CD1c-positive myeloid dendritic cell (primary cell): ENCODE measurements around the gene AFF1.

Experiments used
- DNase-seq: peaks from one replicate; pipeline ENCODE4 v3.0.0-alpha.2; 2016; ENCODE audit errors: extremely low spot score

The AFF1 gene

DNA sequence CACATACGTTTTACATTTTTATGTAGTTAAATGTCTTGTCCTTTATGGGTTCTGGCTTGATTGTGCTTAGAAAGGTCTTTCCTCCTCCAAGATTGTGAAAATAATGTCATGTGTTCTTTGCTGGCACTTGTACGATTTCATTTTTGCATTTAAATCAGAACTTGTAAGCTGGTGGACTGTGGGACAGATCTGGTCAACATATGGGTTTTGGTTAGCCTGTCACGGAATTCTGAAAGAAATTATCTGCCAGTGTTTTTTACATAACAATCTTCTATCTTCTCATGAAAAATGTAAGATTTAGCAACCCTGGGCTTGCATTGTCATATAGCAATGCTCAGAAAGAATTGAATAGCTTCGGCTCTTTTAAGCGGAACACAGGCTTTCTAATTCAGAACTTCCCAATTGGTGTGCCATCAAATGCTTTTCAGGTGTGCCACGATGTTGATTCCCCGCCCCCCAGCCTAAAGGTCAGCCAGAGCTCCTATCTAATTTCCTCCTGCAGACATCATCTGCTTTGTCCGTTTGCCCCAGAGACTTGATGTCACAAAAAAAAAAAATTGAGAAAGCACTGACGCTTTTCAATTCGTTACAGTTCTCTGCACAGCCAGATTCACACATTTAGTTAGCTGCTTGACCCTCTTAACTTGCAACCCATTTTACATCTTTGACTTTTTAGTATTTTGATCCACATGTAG, 16.2 kb downstream of the AFF1 start:
- no peak for DNase-seq

DNA sequence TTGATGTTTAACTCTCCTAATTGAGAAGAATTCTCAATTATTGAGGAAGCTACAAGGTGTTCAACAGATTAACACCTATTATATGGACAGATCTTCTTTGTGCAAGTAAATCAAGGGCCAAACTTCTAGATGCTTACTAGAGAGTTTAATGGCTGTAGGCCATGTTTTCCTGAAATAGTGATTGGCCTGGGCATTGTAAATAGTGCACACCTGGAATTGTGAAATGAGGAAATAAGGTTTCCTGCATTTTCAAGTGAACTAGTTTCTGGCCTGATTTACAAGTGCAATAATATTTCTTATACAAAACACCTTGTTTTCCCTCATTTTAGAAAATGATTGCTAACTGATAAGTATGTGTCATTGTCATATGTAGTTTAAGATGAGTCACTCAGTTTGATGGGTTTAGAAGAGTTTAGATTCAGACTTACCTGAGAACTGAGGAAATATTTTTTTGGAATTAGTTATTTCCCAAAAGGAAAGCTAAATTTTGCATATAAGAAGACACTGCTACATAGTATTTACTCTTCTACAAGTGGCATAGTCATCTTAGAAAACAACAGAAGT, 21.2 kb downstream of the AFF1 start:
- DNase-seq: no peak

DNA sequence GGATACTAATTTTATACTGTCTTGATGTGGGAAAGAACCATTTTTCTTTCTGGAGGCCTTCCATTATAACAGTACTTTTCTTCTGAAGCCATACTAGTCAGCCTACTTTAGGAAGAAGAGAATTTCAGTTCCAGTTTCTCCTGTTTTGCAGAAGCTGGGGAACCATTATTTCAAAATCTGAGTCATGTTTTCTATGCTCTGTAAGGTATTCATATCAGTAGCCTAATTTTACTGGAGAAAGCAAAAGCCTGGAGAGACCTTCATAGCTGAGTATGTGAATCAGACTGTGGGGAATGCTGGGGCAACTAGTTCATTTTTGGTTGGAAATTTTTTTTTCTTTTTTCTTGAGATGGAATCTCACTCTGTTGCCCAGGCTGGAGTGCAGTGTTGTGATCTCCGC, 22.4 kb downstream of the AFF1 start:
- DNase-seq: peak; percentile 91

DNA sequence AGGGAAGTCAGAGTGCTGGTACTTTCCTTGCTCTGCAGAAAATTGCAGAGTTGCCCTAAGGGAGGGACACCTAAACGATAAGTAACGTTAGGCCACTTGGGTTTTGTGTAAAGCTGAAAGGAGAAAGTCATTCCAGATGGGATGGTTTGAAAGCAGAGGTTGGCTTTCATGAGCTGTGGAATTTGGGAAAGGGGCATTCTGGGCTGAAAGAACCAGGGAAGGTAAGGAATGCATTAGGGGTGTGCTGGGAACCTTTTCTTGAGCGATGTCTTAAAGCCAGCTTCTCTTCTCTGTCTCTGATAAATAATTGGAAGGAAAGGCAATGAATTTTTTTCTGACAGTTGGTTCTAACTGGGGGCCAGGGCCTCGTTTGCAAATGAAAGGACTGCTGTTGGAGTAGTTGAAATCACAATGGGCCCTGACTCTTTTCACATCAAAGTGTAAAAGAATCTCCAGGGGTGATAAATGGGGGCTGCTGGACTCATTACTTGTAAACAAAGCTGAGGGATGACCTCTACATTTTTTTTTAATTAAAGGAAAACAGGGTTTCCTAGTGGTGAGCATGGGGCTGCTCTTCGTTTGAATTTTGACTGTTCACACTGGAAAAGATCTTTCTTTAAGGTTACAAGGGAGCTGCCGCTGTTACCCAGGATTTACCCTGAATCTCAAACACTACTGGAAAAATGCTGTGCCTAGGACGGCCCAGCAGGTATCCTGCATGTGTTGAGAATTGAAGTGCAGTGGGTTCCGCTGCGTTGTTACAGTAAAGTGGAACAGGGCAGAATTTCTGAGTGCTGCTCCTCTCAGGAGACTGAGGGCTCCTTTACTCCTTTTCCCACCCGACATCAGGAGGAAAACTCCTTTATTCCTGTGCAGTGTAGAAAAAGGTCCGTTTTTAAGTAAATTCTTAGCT, 25.0 kb downstream of the AFF1 start:
- DNase-seq: no peak

DNA sequence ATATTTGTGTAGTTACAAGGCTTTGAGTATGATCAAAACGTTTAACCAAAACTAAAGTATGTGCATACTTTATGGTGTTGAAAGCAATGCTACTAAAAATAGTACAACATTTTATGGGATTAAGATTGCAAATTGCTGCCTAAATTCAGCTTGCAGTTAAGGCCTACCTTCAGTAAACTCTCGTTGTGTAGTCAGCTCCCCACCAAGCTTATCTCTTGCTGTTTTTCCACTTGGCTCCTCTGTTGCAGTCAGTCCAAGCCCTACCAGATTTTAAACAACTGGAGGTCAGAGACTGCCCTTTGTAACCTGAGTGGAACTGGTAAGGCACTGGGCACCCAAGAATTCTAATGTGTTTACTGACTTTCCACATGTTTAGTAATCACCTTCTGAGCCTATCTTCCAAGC, 25.7 kb downstream of the AFF1 start:
- no peak for DNase-seq

DNA sequence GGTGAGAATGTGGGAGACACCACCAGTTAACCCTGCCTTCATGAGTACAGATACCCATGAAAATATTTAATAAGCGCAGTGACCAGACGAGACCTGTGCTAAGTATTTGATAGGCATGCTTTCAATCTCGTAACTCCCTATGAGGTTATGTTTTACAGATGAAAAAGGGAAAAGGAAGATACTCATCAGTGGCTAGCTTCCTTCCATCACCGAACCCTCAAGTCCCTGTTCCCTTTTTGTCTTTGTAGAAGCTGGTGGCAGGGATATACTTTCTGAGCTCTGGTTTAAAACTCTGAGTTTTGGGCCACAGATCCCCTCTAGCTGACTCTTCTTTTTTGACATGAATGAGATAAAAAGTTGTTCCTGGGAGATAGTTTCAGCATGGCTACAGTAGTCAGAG, 26.3 kb downstream of the AFF1 start:
- peak; percentile 65 for DNase-seq

DNA sequence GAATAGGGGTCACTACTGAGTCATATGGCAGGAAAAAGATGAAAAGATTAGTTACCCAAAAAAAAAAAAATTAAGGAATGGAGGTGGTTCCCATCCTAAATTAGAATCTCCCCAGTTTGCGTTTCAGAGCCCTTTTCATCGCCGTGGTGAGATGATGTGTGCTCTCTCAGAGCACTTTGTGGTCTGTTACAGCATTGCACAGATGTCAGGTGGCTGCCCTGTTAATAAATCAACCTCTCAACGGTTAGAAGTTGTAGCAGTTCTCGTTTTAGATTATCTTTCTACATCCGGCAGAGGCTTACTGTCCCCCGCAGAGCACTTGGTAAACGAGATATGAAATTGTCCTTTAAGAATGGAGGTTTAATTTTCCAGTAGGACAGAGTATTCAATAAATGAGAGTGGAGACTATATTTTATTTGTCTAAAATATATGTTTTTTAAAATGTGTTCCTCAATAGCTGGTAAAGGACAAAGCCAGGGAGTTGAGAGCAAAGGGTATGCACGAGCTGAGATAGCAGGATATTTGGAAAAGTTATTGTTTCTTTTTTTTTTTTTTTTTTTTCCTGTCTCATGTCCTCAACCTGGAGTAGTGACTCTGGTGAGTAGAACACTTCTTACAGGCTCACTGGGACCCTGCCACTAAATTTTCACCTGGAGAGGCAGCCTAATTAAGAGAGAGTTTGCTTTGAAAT, 26.9 kb downstream of the AFF1 start:
- DNase-seq: peak; percentile 51

DNA sequence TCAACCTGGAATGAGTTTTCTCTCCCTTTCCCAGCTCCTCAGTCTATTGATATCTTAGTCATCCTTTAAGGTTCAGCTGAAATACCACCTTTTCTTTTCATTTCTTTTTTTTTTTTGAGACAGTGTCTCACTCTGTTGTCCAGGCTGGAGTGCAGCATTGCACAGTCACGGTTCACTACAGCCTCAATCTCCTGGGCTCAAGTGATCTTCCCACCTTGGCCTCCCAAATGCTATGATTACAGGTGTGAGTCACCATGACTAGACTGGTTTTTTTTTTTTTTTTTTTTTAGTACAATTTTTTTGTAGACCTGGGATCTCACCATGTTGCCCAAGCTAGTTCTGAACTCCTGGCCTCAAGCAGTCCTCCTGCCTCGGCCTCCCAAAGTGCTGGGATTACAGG, 28.9 kb downstream of the AFF1 start:
- no peak for DNase-seq

DNA sequence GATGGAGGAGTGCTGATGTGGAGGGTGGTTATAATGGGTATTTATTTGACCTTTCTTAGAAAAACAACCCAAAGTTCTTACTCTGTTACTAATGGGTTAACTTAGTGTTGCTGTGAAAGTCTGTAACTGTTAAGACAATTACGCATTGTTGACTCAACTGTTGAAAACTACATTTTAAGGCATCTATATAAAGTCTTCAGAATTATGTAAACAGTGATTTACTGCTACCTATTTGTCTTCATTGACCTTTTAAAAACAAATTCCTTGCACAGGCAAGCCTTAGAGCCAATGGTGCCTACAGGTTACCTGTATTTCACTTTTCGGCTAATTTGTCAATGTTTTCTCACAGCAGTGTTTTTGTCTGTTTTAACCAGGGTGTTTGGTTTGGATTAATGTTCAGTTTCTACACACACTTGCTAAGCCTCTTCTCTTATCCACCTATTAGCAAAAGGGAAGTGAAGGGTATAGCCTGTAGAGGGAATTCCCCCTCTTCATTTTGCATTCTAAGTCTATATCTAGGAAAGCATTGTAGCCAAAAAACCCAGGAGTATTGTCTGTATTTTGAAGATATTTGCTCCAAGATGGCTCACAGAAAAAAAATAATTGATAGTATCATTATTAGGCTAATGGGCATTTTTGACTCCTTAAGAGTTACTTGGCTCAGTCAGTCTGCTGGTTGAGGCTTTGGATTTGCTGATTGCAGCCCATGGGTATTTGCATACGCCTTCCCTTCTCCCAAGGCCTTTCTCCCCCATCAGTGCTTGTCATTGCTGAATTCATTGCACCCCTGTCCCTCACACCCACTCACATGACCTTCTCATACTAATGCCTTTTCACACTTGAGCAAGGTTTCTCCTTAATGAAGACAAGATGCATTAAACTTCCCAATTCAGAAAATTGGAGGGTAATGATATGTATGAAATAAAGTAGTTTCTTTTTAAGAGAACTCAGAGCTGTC, 30.5 kb downstream of the AFF1 start:
- peak; percentile 55 for DNase-seq

DNA sequence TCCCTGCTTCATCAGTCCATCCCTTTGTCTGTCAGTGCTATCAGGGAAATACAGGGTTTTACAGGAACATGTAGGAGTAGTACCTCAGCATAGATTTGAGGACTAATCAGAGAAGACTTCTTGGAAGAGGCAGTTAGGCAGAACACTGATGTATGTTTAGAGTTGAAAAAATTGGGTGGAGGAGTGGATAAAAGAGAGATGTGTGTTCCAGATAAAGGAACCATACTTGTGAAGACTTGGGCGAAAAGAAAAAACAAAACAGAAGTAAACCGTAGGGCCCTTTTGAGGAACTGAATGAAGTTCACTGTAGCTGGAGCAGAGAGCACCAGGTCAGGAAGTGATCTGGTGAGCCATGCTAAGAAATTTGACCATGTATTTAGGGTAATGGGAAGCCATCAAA, 32.3 kb downstream of the AFF1 start:
- peak; percentile 77 for DNase-seq

DNA sequence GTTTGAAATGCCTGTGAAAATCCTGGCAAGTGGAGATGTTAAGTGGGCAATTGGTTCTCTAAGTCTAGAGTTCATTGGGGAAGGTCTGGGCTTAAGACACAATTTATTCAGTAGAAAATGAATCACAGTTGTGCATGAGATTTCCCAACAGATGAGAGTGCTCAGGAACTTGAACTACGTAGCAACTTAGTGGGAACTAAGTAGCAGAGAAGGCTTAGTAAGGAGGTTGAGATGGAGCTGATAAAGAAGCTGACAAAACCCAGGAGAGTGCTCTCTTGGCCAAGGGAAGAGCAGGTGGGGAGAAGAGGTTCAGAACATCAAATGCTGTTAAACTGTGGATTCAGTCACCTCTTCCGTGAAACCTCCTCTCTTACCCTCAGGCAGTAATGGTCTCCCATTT, 33.0 kb downstream of the AFF1 start:
- peak; percentile 80 for DNase-seq

DNA sequence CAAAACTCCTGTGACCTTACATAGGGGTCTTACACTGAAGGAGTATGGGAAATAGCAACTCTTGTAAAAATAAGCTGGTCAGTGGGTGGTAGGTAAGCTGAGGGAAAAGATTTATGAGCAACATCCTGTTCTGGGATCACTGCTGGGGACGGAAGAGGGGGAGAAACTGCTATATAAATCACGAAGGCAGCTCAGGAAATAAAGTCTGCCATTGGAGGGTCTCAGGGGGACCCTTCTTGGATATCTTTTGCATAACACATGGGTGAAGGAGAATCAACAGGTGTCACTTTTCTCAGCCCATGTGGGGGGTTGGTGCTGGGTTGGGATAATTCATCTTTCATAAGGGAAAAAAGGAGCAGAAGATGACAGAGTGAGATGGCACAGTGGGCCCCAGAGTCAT, 33.7 kb downstream of the AFF1 start:
- DNase-seq: no peak

DNA sequence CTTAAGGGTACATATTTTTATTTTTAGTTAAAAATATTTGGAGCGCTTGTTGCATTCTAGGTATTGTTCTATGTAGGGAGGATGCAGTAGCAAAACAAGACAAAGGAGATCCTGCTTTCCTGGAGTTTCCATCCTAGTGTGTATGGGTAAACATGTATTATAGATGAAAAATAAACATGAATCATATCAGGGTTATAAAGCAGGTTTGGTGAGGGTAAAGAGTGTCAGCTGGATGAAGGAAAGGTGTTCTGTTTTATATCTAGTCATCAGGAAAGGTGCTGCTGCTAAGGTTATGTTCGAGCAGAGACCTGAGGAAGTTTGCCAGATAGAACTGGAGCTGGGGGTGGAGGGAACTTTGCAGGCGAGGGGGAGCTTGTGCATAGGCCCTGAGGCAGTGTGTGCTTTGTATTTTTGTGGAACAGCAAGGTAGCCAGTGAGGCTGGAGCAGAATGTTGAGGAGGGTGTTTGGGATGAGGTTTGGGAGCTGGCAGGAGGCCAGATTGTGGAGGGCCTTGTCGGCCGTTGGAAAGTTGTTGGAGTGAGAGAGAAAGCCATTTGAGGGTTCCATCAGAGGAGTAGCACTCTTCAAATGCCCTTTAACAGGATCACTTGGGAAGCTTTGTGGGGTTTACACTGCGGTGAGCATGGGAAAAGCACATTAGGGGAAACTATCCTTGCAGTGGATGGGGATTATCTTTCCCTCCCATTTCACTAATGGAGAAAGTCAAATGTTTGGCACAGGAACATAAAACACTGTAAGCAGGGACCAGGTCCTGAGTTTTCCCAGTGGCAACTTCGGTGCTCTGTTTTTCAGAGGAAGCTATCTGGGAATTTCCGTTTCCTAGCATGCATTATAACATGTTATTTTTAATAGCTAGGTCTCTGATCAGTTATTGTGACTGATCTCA, 35.9 kb downstream of the AFF1 start:
- no peak for DNase-seq

DNA sequence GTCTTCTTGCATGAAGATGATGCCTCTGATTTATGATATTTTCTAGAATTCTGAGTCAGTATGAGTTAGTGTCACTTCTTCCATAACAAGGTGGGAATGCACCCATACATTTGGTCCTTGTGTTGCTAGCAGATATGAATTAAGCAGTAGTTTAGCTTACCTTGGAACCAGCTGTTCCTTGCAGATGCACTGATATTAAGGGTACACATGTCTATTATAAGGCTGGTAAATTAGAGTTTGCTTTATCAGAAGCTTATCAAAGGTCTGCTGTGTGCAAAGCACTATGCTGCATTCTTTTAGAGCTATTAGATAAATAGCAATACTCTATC, 36.5 kb downstream of the AFF1 start:
- DNase-seq: no peak

DNA sequence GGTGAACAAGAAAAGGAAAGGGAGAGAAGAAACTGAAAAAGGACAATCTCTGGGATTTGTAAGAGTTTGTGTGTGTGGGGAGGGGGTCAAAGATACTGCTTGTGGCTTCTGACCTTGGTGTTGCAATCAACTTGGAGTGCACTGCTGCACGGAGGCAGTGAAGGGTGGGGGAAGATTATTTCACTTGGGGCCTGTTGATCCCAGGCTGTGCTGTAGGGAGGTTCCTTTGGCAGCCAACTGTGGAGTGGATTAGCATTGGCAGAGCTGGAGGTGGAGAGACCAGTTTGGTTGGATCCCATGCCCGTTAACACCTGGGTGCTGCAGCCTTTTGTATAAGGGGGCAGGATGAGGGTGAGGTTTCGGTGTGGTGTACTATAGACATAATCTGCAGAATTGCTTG, 38.2 kb downstream of the AFF1 start:
- no peak for DNase-seq

DNA sequence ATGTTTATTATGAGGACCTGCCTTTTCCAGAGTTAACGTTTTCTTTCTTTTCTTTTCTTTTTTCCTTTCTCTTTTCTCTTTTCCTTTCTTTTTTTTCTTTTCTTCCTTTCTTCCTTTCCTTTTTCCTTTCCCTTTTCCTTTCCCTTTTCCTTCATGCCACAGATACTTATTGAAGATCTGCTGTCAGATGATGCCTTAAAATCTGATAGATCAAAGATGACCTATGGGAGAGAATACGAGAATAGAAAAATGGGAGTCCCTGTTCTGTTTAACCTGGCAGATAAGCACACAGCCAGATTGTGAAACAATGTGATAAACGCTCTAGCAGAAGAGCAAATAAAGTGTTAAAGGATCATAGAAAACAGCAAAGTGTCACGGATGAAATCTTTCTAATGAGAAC, 38.9 kb downstream of the AFF1 start:
- DNase-seq: no peak

DNA sequence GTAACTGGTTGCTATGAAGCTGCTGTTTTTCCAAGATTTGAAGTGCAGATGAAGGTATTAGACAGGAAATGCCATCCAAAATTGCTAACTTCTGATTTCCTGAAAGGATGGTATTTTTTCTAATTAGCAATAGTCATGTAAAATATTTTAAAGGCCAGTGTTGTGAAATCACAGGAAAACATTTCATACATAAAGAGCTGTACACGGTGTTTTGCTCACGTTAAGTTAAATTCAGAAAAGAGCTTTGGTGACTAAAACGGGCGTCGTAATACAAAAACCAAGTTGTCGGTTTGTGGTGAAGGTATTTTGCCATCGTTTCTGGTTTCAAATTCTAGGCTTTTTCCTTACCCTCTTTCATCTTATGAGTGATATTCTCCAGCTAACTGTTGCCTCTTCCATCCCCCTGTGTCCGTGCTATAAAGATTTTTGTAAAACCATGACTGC, 39.8 kb downstream of the AFF1 start:
- no peak for DNase-seq

DNA sequence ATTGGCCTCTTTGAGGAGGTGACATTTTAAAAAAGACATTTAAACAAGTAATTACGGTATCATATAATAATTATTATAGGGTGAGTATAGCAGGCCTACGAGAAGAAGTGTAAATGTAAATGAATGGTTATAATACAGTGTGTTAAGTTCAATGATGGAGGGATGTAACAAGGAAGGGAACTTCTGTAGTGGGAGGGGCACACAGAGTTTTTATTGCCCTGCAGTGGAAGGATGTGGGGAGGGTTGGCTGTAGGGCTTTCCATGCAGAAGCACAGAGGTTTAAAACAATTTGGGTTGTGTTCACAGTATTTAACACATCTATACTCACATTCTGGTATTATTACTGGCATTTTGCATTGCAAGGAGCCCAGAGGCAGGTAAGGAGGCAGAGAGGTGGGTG, 41.1 kb downstream of the AFF1 start:
- DNase-seq: no peak

DNA sequence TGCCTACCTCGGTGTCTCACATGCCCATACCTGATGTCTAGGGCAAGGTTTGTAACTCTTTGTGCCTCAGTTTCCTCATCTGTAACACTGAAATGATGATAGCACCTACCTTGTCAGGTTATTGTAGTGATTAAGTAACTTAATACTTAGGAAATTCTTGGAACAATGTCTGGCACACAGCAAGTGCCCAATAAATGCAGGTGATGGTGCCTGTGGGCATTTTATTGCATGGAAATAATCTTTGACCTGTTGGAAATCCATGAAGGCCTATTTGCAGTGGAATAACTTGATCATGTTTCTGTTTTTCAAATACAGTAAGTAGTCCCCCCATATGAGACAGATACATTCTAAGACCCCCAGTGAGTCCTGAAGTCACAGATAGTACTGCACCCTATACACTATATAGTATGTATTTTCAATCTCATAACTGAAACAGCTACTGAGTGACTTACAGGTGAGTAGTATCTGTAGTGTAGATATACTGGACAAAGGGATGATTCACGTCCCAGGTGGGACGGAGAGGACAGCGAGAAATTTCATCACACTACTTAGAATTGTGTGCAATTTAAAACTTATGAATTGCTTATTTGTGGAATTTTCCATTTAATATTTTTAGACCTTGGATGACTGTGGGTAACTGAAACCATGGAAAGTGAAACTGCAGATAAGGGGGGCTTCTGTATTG, 42.1 kb downstream of the AFF1 start:
- DNase-seq: no peak
